Subcutaneous adipose tissue (tissue), 4 donors: Measurements from ENCODE around the gene NAV3. TPM values are rescaled to one million over a fixed set of nuclear protein-coding genes. Genes with fewer than 3 reads are reported as not detected.

Experiments used
- CTCF ChIP-seq: fragments of 450-650 bp; IDR thresholded peaks from one replicate; pipeline ENCODE4 v1.5.1; 2016; ENCODE audit warnings: low read depth, mild to moderate bottlenecking, control low read depth, antibody characterized with exemption, moderate library complexity
- total RNA-seq, 4 donors: library from RNA; depleted of rRNA; stranded (reverse); fragments of >200 nt; gene quantifications; one replicate each; pipeline ENCODE4 v1.1.0, GENCODE V29; 2016

The NAV3 gene
- 10 to 100 TPM in 3 of 4 donors, 1 to 10 TPM in 1; 9.3 to 36.6 (median 20.6) TPM for total RNA-seq

- TF ChIP-seq CTCF: no peak
Observed at GRCh38 chr12:77830583-77831351, at the start of gene NAV3. NAV3 (plus strand) TSS chr12:77830894; CDS start chr12:77831462, 568 bp downstream.

GRCh38 chr12:77782034-77782433, 48.7 kb upstream of the NAV3 start:
- no peak for TF ChIP-seq CTCF

GRCh38 chr12:77782766-77783165, 47.9 kb upstream of the NAV3 start:
- no peak for TF ChIP-seq CTCF

- TF ChIP-seq CTCF: no peak
Observed at GRCh38 chr12:77785211-77785610, 45.5 kb upstream of the NAV3 start.

GRCh38 chr12:77786675-77787074, 44.0 kb upstream of the NAV3 start:
- TF ChIP-seq CTCF: no peak

- TF ChIP-seq CTCF: no peak
Observed at GRCh38 chr12:77788231-77789168, 42.2 kb upstream of the NAV3 start.

- no peak for TF ChIP-seq CTCF
Observed at GRCh38 chr12:77795699-77796098, 35.0 kb upstream of the NAV3 start.
